DOHH2 (cell line): ENCODE measurements around the gene IFT81.

Experiments
- CTCF ChIP-seq: fragments of 200-600 bp; sonication (generic); IDR thresholded peaks from one replicate; pipeline ENCODE4 v1.5.1; 2014; ENCODE audit warnings: antibody characterized with exemption, mild to moderate bottlenecking, low read depth, low read length; ENCODE audit not compliant: poor library complexity, severe bottlenecking
- EZH2phosphoT487 ChIP-seq: fragments of 200-600 bp; sonication (generic); IDR thresholded peaks from 2 replicates; pipeline ENCODE4 v1.6.1; 2017; ENCODE audit warnings: borderline replicate concordance, mild to moderate bottlenecking, antibody characterized with exemption, low read length, moderate library complexity, mixed read lengths

- TF ChIP-seq EZH2phosphoT487 (no peak), CTCF (no peak)
Observed at GRCh38 chr12:110112335-110112660, 11.9 kb upstream of the IFT81 start.
